ENCODE results near the gene HNRNPR.

DNA sequence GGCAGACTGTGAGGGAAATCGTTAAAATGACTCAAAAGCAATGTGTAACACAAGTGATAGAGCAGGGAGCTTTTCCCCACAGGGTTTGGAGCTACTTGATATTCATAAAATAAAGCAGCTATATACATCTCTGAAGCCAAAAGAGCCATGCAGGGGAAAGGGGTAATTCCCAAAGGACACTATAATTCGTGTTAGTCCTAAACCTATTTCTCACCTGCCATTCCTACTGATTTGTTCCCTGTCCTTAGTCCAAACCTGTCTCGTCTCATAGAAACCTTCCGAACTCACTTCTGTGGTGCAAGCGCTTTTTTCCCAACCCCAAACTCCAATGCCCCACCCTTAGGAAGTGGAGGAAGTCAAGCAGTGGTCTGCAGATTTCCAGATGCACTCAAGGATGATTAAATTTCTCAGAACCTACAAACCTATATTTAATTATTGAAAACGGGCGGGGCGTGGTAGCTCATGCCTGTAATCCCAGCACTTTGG is 946 bp upstream of the HNRNPR start:
- TF ChIP-seq POLR2A (IDR thresholded peaks at IDR 0.05; ENCODE audit: low read depth, low read length), result no peak
- TF ChIP-seq POLR2AphosphoS5 (IDR thresholded peaks at IDR 0.05; ENCODE audit: low read depth, low read length), result no peak

Measured in GM12891 (cell line).